ENCODE data around the gene KLHL21.
"Not testable (repeated sequence)": the region's sequence is repeated elsewhere in the genome, so short reads cannot be mapped to it uniquely, and the experiment has no call there.

Gene KLHL21

DNA sequence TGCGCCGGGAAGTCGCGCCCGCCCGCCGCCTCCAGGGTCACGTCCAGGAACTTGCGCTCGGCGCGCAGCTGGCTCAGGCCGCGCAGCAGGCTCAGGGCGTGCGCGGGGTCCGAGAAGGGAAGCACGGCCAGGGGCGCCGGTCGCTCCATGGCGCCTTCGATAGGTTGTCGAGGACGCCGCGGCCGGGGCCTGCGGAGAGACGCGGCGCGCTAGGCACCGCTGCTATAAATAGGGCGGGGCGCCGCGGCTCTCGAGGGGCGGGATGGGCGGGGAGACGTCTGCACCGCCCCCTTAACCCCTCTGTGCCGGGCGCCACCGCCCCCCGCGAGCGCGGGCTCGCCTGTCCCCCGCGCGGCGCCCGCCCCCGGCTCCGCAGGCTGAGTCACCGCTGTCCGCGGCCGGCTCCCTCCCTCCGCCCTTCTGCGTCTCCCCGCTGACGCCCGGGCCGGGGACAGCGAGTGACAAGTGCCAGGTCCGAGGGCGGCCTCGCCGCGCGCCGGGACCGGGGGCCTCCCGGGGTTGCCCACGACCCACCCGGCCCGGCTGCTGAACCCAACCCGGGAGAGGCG is at the start of gene KLHL21:
TSS of gene KLHL21 (minus strand) at position 201 of the 569 bp plus-strand sequence. CDS start at position 149, 52 bp downstream.
- peak; percentile 85 for DNase-seq

GRCh38 chr1:6651909-6652308 is 49.2 kb upstream of the KLHL21 start:
- DNase-seq = no peak

DNA sequence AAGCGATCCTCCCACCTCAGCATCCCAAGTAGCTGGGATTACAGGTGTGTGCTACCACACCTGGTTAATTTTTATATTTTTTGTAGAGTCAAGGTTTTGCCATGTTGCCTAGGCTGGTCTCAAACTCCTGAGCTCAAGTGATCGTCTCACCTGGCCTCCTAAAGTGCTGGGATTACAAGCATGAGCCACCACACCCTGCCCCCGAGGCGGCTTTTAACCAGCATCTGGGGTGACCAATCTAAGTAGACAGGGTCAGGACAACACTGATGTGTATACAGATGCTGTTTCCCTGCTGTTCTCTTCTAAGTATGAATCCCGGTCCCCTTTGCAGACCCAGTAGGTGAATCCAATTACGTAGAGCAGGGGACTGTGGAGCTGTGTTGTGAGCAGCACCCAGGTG is 45.9 kb upstream of the KLHL21 start:
- no peak for DNase-seq

DNA sequence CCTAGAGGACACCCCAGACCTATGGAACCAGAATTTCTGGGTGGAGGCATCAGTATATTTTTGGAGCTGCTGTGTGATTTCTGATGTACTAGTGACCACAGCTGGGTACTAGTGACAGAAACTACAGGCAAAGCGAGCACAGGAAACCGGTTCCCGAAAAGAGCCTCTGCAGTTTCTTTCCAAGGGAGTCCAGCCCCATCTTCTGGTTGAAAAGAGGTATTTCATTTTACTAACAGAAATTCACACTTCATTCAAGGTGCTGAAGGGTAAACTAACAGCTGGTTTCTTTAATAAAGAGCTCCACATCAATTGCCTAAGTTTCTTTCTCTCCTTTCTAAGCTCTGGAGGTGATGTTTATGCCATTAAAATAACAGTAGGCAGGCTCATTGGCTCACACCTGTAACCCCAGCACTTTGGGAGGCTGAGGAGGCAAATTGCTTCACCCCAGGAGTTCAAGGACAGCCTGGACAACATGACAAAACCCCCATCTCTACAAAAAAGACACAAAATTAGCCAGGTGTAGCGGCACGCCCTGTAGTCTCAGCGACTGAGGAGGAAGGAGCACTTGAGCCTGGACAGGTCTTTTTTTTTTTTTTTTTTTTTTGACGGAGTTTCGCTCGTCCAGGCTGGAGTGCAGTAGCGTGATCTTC is 44.0 kb upstream of the KLHL21 start:
- peak; percentile 11 for DNase-seq

- DNase-seq = no peak
These were observed 42.3 kb upstream of the KLHL21 start for GRCh38 chr1:6645018-6645417.

DNA sequence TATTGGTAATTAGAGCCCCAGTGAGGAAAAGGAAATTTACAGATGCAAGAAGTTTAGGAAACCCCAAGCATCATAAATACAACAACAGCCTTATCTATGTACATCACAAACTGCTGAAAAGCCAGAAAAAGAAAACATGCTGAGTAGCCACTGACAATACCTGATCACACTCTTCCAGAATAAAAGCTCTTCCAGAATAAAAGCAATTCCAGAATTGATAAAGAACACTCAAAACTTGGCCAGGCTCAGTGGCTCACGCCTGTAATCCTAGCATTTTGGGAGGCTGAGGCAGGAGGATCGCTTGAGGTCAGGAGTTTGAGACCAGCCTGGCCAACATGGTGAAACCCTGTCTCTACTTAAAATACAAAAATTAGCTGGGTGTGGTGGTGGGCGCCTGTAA is 38.2 kb upstream of the KLHL21 start:
- not testable (repeated sequence) for DNase-seq

GRCh38 chr1:6638226-6638625 is 35.6 kb upstream of the KLHL21 start:
- DNase-seq = no peak

- no peak for DNase-seq
These were observed 35.1 kb upstream of the KLHL21 start for GRCh38 chr1:6637770-6638169.

- not testable (repeated sequence) for DNase-seq
These were observed 34.1 kb upstream of the KLHL21 start for GRCh38 chr1:6636778-6637177.

GRCh38 chr1:6635910-6636760 is 33.5 kb upstream of the KLHL21 start:
- no peak for DNase-seq

GRCh38 chr1:6635161-6635909 is 32.7 kb upstream of the KLHL21 start:
- no peak for DNase-seq

GRCh38 chr1:6634371-6635052 is 31.8 kb upstream of the KLHL21 start:
- DNase-seq = peak; percentile 40

DNA sequence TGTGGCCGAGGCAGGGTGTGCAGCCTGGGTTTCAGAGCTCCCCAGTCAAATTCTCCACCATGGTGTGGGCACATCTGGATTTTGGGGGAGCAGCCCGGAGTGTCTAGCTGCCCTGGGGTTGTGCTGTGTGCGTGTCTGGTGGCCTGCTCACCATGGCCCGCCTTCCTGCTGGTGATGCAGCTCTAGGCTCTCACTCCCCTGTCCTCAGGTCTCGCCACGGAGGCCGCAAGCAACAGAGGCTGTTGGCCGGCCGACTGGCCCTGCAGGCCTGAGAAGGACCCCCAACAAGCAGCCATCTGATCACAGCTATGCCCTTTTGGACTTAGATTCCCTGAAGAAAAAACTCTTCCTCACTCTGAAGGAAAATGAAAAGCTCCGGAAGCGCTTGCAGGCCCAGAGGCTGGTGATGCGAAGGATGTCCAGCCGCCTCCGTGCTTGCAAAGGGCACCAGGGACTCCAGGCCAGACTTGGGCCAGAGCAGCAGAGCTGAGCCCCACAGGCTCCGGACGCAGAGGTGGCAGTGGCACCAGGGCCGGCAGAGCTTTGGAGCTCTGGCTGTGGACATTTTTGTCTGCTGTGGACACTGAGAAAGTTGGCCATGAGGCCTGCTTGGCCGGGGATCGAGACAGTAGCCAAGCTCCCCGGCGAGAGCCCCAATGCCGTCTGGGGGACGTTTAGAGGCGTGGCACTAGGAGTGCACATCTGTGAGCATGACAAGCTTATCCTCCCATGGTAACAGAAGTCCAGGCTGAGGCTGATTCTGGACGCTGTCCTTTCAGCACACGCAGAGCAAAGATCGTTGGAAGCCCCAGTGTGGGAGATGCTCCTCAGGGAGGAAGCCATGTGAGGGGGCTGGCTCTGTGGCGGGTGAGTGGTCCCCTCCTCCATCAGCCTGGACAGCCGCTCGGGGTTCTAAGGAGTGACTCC is 30.2 kb upstream of the KLHL21 start:
- no peak for DNase-seq

DNA sequence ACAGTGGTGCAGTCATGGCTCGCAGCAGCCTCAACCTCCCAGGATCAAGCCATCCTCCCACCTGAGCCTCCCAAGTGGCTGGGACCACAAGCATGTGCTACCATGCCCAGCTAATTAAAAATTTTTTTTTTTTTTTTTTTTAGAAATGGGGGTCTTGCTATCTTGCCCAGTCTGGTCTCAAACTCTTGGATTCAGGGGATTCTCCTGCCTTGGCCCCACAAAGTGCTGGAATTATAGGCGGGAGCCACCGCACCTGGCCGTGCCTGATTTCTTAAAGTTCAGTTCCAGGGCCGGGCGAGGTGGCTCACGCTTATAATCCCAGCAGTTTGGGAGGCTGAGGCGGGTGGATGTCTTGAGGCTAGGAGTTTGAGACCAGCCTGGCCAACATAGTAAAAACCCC is 28.4 kb upstream of the KLHL21 start:
- no peak for DNase-seq

DNA sequence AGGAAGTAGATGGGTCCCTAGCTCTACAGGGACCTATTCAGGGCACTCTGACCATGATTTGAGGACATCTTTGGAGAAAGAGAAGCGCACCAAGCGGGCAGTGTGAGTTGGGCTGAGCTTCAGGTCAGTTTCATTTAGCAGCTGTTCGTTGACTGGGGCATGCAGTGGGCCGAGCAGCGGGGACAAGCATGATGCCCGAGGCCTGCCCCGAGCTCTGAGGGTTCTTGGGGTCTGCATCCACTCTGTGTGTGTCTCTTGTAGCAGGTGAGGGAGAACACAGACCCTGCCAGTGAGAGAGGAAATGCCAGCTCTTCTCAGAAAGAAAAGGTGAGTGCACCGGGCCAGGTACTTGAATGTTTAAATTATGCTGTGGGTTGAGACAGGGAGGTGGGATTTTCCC is 27.4 kb upstream of the KLHL21 start:
- DNase-seq = no peak

DNA sequence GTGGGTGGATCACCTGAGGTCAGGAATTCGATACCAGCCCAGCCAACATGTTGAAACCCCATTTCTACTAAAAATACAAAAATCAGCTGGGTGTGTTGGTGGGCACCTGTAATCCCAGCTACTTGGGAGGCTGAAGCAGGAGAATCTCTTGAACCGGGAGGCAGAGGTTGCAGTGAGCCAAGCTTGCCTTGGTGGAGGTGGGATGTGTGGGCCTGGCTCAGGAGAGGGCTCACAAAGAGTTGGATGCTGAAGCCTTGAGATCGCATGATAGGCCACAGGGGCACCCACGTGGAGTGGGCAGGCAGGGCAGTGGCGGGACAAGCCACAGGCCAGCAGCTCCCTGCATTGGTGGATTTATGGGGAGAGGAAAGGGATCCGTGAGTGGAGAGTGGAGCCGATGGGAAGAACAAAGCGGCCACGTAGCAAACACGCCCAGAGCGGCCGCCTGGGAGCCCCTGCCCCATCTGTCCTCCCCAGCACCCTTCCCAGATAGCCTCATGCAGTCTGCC is 26.4 kb upstream of the KLHL21 start:
- no peak for DNase-seq

DNA sequence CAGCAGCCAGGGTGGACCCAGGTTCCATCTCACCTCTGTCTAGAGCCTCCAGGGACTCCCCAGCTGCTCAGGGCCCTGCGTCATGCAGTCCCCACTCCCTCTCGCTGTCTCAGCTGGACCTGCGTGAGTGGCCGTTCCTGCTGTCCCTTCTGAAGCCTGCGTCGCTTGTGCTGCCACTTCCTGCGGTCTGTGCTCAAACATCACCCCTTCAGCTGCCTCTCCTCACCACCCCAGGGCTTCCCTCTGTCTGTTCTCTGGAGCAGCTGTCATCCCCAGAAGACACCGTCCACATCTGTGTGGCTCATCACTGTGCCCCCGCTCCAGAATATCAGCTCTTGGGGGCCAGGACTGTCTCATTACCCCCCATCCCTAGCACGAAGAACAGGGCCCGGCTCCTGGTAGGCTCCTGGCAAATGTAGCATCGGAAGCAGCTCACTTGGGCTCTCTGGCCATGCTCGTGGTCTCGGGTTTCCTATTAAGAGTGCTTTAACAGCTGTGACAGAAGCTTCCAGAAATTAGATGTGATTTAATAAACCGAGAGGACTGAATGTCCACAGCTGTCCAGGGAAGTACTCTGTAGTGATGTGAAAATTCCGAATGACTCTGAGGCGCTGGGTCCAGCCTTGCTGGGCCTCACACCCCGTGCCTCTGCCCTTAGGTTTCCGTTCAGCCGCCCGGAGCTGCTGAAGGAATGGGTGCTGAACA is 25.3 kb upstream of the KLHL21 start:
- DNase-seq = no peak

DNA sequence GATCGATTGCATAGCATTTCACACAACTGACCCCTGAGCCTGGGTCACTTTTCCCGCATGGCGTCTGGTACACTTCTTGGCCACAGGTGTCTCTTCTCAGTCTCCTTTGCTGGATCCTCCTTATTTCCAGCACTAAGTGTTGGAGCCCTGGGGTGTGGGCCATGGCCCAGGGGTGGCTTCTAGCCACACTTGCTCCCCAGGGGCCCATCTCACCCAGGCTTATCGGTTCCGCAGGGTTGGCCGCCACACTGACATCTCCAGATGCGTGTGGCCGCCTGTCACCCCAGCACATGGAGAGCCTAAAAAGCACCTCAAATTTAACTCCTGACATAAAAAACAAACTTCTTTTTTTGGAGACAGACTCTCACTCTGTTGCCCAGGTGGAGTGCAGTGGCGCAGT is 24.4 kb upstream of the KLHL21 start:
- DNase-seq = no peak

DNA sequence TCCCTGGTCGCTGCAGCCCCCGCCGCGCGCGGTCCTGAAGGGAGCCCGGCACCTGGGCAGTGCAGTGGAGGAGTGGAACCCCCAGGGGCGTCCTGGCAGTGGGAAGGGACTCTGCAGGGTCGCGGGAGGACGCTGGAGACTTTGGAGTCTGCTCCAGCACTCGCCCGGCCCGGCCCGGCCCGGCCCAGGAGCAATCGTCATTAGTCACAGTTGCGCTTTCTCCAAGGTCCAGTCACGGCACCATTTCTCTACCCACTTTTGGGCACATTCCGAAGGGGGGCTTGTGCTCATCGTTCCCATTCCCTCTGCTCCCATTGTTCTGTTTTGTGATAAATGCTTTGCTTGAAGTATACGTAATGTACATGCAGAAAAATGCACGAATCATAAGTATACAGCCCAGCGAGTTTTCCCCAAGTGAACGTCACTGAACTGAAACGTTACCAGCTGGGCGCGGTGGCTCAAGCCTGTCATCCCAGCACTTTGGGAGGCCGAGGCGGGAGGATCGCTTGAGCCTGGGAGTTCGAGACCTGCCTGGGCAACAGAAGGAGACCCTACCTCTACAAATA is 23.0 kb upstream of the KLHL21 start:
- no peak for DNase-seq

Measured in activated gamma-delta T cell treated with Interleukin-2 at 50 U/mL for 16 hours (primary cell).